ENCODE results near the gene EPB41L1.

DNA sequence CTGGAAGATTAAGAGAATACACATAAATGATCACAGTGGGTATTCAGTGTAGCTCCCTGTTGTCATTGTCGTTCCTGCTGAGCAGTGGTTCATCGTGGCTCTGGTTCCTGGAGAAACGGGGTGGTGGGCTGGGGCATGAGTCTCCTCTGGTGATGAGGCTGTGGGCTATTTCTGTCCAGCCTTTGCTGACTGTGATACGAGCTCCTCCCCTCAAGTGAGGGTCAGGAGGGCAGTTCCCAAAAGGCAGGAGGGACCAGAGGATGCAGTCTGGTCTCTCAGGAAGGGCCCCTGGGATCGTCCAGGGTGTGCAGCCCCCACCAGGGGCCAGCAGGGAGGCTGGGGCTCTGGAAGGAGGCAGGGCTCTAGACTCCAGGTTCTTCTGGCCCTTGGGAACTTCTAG is 120.5 kb downstream of the EPB41L1 start:
- TF ChIP-seq, protein P1, sequence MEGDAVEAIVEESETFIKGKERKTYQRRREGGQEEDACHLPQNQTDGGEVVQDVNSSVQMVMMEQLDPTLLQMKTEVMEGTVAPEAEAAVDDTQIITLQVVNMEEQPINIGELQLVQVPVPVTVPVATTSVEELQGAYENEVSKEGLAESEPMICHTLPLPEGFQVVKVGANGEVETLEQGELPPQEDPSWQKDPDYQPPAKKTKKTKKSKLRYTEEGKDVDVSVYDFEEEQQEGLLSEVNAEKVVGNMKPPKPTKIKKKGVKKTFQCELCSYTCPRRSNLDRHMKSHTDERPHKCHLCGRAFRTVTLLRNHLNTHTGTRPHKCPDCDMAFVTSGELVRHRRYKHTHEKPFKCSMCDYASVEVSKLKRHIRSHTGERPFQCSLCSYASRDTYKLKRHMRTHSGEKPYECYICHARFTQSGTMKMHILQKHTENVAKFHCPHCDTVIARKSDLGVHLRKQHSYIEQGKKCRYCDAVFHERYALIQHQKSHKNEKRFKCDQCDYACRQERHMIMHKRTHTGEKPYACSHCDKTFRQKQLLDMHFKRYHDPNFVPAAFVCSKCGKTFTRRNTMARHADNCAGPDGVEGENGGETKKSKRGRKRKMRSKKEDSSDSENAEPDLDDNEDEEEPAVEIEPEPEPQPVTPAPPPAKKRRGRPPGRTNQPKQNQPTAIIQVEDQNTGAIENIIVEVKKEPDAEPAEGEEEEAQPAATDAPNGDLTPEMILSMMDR (IDR thresholded peaks at IDR 0.05 in 2 of 3, conservative IDR thresholded peaks at IDR 0.05 in 1 of 3; ENCODE audit: borderline replicate concordance in 1 of 3, insufficient read depth in 1 of 3, low read depth in 2 of 3, low read length in 2 of 3), result no peak
- TF ChIP-seq POLR2A (IDR thresholded peaks at IDR 0.05; ENCODE audit: borderline replicate concordance, extremely low read depth, insufficient read depth, insufficient read length) (no peak), POLR2AphosphoS5 (IDR thresholded peaks at IDR 0.05; ENCODE audit: low read depth, low read length) (no peak), EZH2 (IDR thresholded peaks at IDR 0.05) (no peak), FOSL1 (IDR thresholded peaks at IDR 0.05; ENCODE audit: low read depth) (no peak), SP1 (IDR thresholded peaks at IDR 0.05; ENCODE audit: low read depth) (no peak), TCF7L2 (IDR thresholded peaks at IDR 0.05; ENCODE audit: borderline replicate concordance, extremely low read depth, insufficient read depth, insufficient read length) (no peak), EZH2phosphoT487 (IDR thresholded peaks at IDR 0.05; ENCODE audit: borderline replicate concordance) (no peak), ZNF274 (IDR thresholded peaks at IDR 0.05; ENCODE audit: low read depth, low read length) (no peak), EGR1 (IDR thresholded peaks at IDR 0.05; ENCODE audit: low read depth) (no peak), CEBPB (IDR thresholded peaks at IDR 0.05; ENCODE audit: low read depth) (no peak)
- TF ChIP-seq, protein P2, sequence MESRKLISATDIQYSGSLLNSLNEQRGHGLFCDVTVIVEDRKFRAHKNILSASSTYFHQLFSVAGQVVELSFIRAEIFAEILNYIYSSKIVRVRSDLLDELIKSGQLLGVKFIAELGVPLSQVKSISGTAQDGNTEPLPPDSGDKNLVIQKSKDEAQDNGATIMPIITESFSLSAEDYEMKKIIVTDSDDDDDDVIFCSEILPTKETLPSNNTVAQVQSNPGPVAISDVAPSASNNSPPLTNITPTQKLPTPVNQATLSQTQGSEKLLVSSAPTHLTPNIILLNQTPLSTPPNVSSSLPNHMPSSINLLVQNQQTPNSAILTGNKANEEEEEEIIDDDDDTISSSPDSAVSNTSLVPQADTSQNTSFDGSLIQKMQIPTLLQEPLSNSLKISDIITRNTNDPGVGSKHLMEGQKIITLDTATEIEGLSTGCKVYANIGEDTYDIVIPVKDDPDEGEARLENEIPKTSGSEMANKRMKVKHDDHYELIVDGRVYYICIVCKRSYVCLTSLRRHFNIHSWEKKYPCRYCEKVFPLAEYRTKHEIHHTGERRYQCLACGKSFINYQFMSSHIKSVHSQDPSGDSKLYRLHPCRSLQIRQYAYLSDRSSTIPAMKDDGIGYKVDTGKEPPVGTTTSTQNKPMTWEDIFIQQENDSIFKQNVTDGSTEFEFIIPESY (IDR thresholded peaks at IDR 0.05; ENCODE audit: extremely low read depth, insufficient replicate concordance, low read length), result no peak
- TF ChIP-seq, protein P3, sequence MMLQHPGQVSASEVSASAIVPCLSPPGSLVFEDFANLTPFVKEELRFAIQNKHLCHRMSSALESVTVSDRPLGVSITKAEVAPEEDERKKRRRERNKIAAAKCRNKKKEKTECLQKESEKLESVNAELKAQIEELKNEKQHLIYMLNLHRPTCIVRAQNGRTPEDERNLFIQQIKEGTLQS (IDR thresholded peaks at IDR 0.05), result no peak
